Activated CD4-positive, alpha-beta T cell treated with anti-CD3 and anti-CD28 coated beads for 48 hours (primary cell): ENCODE data around the gene RNF166.

Experiments
- DNase-seq: peaks from one replicate; pipeline ENCODE4 v3.0.0-alpha.2; 2020

RNF166 gene

DNA sequence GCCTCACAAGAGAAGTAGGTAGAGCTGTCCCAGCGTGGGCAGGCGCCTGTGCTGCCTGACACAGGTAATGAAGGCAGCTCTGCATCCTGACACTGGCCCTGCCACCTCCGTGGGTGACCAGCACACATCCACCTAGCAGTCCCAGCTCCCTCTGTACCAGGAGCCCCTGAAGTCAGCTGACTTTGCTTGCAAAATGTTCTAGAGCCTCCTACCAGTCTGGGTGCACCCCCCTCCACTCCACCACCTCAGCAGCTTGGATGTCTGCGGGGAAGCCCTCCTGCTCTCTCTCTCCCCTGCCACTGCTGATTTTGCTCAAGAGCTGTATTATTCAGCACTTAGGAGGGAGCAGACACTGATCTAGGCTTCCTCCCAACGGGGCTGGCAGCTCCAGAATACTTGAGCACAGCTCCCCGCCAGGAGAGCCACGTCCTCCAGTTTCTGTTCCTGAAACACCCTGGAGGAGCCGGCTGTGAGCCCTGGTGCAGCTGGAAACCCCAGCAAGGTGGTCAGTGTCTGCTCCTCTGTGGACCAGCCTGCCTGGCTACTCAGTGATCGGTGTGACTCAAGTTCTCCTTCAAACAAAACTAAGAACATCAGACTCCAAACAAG lies 1.0 kb downstream of the RNF166 start:
- DNase-seq: peak; percentile 47

- peak; percentile 82 for DNase-seq
Observed at GRCh38 chr16:88703486-88704309, 2.5 kb downstream of the RNF166 start.

GRCh38 chr16:88702371-88703210 lies 3.6 kb downstream of the RNF166 start:
- peak; percentile 37 for DNase-seq

DNA sequence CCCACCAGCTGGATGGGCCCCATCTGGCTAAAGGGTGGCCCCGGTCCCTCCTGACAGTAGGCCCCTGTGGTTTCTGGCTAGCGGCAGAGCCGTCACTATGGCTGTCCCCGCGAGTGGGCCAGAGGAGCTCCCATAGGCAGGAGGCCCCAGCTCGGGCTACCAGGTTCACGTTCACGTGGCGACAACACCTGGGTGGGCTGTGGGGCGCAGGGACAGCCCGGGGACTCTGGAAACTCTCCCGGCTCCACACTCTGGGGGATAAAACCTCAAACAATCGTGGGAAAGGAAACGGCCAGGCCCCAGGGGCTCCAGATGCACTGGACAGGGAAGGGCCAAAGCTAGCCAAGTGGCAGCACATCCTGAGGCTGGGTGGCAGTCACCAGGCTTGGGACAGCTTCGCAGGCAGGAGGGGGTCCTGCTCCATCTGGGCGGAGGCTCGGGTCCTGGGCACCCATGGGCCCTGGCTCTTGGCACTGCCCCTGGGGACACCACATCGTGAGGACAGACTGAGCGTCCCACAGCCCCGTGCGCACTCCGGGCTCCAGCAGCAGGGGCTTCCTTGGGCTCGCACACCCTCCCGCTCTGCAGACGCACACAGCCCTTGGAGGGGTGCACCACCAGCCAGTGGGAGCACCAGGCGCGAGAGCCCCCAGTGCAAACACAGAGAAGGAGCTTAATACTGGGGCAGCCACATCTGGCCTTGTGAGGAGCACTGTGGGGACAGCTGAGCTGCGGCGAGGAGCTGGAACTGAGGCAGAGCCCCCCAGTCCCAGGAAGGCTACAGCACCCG lies 4.4 kb downstream of the RNF166 start:
- peak; percentile 29 for DNase-seq

DNA sequence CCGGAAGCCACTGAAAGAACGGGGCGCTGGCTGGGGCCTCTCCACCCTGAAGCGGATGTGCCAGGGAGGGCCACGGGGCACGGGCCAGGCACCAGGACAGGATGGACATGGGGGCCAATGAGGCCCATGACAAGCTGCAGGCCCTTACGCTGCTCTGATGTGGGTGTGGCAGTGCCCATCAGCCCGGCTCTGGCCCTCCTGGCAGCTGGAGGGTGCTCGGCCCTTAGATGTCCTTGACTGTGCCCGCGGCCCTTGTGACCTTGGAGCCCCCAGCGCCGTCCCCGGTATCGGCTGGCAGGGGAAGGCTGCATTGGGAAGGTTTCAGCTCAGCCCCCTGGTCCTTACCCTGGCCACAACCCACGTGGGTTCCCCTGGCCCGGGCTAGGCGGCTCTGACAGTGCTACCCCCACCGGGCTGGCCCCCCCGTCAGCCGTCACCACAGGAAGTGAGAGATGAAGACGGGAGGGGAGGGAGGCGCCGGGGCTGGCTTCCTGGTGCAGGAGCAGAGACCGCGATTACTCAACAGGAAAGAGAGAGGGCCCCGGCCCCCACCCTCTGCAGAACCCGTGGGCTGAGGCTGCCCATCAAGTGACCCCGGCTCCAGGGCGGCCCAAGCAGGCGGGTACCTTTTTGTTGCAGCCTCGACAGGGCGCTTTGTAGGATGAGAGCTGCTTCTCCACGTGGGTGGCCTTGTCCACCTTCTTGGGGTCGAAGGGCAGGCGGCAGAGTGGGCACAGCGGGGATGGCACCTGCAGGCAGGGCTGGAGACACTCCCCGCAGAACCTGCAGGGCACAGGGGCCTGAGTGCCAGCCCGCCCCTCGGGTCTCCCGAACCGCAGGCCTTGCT lies 5.3 kb downstream of the RNF166 start:
- DNase-seq: peak; percentile 95

GRCh38 chr16:88700322-88700635 lies 5.9 kb downstream of the RNF166 start:
- DNase-seq: no peak

DNA sequence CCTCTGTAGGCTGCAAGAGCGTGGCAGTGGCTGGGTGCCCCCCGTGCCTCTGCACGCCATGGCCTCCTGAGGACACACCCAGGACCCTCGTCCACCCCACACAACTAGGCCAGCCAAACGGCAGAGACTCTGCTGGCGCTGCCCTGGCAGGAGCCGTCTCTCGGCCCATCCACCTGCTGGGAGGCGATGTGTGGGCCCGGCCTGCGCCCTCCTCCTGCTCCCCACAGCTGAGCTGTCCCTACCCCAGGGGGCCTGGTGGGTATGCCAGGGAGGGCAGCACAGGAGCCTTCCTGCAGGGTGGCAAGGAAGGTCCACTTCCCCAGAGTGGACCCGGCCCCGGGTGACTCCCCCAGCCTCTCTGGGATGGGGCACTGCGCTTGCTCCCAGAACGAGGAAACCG lies 7.0 kb downstream of the RNF166 start:
- no peak for DNase-seq

DNA sequence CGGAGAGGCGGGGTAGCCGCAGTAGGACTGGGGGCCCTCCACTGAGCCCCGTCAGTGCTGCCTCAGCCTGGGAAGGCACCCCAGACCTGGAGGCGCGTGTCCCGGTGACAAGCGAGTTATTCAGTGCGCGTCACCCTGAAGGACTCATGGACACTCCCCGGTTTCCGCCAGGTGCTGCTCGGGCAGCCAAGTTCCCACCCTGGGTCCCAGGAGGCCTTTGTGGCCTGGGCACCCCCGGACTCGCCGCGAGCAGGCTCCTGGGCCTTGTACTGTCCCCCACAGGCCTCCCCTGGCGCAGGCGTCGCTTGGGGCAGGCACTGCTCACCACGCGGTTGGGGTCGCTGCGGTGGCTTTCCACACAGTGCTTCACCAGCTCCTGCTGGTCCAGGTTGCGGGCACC lies 7.6 kb downstream of the RNF166 start:
- DNase-seq: no peak

DNA sequence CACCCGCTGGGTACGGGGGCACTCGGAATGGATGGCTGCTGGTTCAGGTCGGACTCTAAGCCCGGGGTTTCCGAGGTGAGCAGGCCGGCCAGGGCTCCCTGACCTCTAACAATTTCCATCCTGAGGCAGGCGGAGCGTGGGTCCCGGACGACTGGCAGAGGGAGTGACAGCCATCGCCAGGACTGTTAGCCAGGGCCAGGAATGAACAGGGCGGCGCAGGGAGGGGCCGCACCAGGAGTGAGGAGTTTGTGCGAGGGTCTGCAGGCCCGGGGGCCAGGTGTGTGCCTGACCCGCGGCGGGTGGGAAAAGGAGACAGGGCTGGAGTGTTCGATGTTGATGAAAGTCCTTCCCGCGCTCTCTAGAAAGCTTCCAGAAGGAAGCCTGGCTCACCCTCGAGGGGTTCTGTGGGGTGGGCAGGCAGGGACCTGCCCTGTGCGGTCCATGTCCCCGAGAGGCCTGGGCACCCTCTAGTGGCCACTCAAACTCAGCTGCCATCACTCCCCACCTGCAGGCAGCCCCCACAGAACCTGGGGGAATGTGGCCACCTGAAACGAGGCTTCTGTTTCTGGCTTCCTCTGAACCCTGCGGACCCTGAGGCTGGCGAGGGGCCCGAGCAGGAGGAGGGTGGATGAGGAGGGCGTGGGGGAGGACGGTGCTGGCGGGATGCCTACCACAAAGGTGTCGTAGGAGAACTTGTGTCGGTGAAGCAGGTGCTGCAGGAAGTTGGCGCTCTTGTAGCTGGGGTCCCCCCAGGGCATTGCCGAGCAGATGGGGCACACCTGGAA lies 8.2 kb downstream of the RNF166 start:
- no peak for DNase-seq

GRCh38 chr16:88697116-88697830 lies 8.9 kb downstream of the RNF166 start:
- DNase-seq: no peak

- no peak for DNase-seq
Observed at GRCh38 chr16:88696441-88696840, 9.8 kb downstream of the RNF166 start.

GRCh38 chr16:88695753-88696152 lies 10.5 kb downstream of the RNF166 start:
- no peak for DNase-seq

DNA sequence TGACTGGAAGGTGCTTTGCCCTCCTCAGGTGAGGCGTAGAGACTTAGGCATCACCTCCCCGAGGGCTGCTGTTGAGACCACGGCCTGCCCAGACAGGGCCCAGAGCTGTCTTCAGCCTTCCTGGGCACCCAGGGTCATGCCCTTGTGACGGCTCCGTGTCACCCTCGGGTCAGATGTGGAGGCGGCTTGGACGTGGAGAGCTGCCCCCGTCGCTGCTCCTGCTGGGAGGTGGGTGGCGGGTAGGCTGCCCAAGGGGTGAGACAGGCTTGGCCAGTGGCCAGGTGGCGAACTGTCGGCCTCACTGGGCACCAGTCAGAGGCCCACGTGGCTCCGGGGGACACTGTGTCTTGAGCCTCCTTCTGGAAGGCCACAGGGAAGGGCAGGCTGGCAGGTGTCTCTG lies 11.0 kb downstream of the RNF166 start:
- no peak for DNase-seq

DNA sequence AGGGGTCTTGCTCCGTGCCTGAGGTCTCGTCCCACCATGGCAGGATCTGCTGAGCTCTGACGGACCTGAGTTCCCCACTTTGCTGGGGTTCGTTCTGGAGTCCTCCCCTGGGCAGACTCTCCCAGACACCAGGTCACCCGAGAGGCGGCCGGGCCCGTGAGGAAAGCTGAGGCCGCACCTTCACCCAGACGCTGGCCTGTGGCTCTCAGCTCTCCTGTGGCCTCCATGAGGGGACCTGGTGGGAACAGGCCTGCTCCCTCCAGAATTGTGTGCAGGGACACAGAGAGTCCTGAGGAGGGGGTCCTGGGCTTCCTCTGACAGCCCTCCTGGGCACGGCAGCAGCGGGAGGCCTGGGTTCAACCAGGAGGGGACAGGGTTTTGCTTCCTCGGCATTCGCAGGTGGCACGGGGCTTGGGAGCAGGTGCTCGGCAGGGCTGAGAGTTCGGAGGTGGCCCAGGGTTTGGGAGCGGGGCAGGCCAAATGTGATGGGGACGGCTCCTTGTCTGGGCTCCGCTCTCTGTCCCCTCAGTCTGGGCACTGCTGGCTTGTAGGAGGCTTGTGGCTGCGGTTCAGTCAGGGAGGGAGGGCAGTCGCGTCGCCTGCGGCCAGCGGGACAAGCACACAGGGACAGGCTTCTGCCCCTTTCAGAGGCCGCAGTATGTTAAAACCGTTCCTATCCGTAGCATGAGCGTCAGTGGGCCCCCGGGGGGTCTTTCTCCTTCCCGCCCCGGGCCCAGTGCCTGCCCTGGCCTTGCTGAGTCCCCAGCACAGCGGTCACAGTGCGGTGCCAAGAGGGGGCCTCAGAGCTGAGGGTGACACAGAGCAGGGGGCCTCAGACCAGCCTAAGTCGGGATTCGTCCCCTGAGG lies 11.8 kb downstream of the RNF166 start:
- no peak for DNase-seq

- DNase-seq: no peak
Observed at GRCh38 chr16:88693420-88694177, 12.6 kb downstream of the RNF166 start.

DNA sequence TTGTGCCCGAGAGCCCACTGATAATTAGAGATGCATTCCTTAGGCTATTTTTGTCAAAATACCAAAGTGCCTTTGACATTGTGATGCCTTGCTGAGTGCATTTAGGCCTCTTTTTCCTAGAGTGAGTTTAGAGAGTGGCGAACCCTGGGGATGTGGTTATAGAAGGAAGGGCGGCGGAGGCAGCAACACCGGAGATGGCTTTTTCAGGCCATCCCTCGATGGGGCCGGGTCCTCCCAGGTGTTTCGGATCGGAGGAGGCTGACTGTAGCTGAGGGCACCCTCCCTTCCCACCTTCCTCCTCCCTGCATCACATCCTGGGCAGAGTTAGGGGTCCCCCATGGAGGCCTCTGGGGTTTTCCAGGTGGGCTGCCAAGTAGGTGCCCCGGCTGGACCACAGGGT lies 13.3 kb downstream of the RNF166 start:
- no peak for DNase-seq

GRCh38 chr16:88691924-88692560 lies 14.2 kb downstream of the RNF166 start:
- no peak for DNase-seq

GRCh38 chr16:88691129-88691813 lies 14.9 kb downstream of the RNF166 start:
- DNase-seq: no peak
